K562 (cell line): Measurements from ENCODE around the gene LRP1B. TPM values are rescaled to one million over a fixed set of nuclear protein-coding genes. Genes with fewer than 3 reads are reported as not detected.

Source experiments
- ATAC-seq: fragments of 200-7000 bp; cut with Tn5 transposase; 3 replicates; pipeline ENCODE4 v1.9.1; 2020; ENCODE audit warnings: moderate library complexity
- BruUV-seq: library from RNA; stranded (reverse); fragments of 400-500 nt; replicated peaks from 2 replicates; lab custom pipeline; 2021; lab: Mats Ljungman, UMichigan
- CTCF ChIA-PET: fragments of 300-600 bp; formaldehyde crosslinking; extraction: SDS; loops from one replicate; lab custom pipeline; 2021; ENCODE audit warnings: low intra/inter-chr PET ratio; lab: Yijun Ruan, JAX
- POLR2A ChIA-PET: fragments of 300-600, 350-650 bp; sonication (Branson Sonifier 250); formaldehyde crosslinking; extraction: SDS; loops from one replicate; lab custom pipeline; 2021; ENCODE audit warnings: antibody characterized with exemption, inconsistent platforms; lab: Yijun Ruan, JAX
- DNase-seq, 4 experiments: peaks; one replicate each; pipeline versions ENCODE4 v3.0.0 to v3.0.0-alpha.2; 2011 to 2018; ENCODE audit warnings: low spot score in 3 of 4, mixed read lengths in 3 of 4; ENCODE audit errors: extremely low read depth in 1 of 4
- FAIRE-seq: peaks from 2 replicates; lab custom pipeline; 2011; peaks lifted over from hg19 to GRCh38; lab: Jason Lieb, UNC
- H2AFZ ChIP-seq: 2 replicates; pipeline ENCODE4 v1.6.0; 2011; ENCODE audit warnings: low read depth, low read length, control low read depth, inconsistent platforms
- H3K27ac ChIP-seq: fragments of 200-600 bp; 3 replicates; pipeline ENCODE4 v1.8.0; 2011; ENCODE audit warnings: low read depth, mild to moderate bottlenecking, control low read depth, inconsistent platforms, low read length, moderate library complexity, mixed read lengths; ENCODE audit errors: extremely low read depth
- H3K27me3 ChIP-seq, 2 experiments: fragments of 300-600 bp in 1 of 2; 2 replicates in 1 of 2; 3 replicates in 1 of 2; pipeline versions ENCODE4 v1.6.0 to v1.8.0; 2011; ENCODE audit warnings: inconsistent platforms in 2 of 2, low read length in 2 of 2, mild to moderate bottlenecking in 1 of 2, mixed read lengths in 1 of 2, moderate library complexity in 1 of 2; ENCODE audit not compliant: control insufficient read depth in 2 of 2, insufficient read depth in 2 of 2
- H3K36me3 ChIP-seq: fragments of 300-600 bp; 3 replicates; pipeline ENCODE4 v1.8.0; 2011; ENCODE audit warnings: mild to moderate bottlenecking, low read length, inconsistent platforms; ENCODE audit not compliant: control insufficient read depth, insufficient read depth
- H3K4me1 ChIP-seq, 2 experiments: fragments of 200-600 bp in 1 of 2; replicated peaks in 1 of 2; 2 replicates in 1 of 2; 3 replicates in 1 of 2; pipeline versions ENCODE4 v1.5.1 to v1.8.0; 2011; ENCODE audit warnings: inconsistent platforms in 2 of 2, low read length in 2 of 2, mild to moderate bottlenecking in 1 of 2, mixed read lengths in 1 of 2, moderate library complexity in 1 of 2; ENCODE audit not compliant: control insufficient read depth in 2 of 2, insufficient read depth in 2 of 2
- H3K4me2 ChIP-seq: 2 replicates; pipeline ENCODE4 v1.6.1; 2011; ENCODE audit warnings: low read length, control low read depth, inconsistent platforms, mixed read lengths; ENCODE audit not compliant: insufficient read depth
- H3K4me3 ChIP-seq: fragments of 200-600 bp; sonication (generic), shearing (Covaris generic); 2 replicates; pipeline ENCODE4 v1.5.1; 2016; ENCODE audit warnings: control low read depth, inconsistent platforms
- H3K79me2 ChIP-seq: fragments of 200-600 bp; 3 replicates; pipeline ENCODE4 v1.8.0; 2011; ENCODE audit warnings: low read length, inconsistent platforms; ENCODE audit not compliant: control insufficient read depth, insufficient read depth
- H3K9ac ChIP-seq, 2 experiments: 2 replicates each; pipeline versions ENCODE4 v1.6.0 to v1.6.1; 2011; ENCODE audit warnings: low read depth in 2 of 2, low read length in 2 of 2, control low read depth in 1 of 2, inconsistent platforms in 1 of 2, mild to moderate bottlenecking in 1 of 2, mixed read lengths in 1 of 2; ENCODE audit not compliant: insufficient read depth in 1 of 2
- H3K9me1 ChIP-seq: one replicate; pipeline ENCODE4 v1.6.0; 2011; ENCODE audit warnings: inconsistent platforms, mild to moderate bottlenecking, low read length, moderate library complexity; ENCODE audit not compliant: control insufficient read depth, insufficient read depth
- H3K9me3 ChIP-seq: replicated peaks from 2 replicates; pipeline ENCODE4 v1.5.1; 2011; ENCODE audit warnings: low read depth, low read length, inconsistent platforms; ENCODE audit not compliant: control insufficient read depth, insufficient read depth
- H4K20me1 ChIP-seq: replicated peaks from 2 replicates; pipeline ENCODE4 v1.6.1; 2011; ENCODE audit warnings: low read length, inconsistent platforms, mixed read lengths; ENCODE audit not compliant: control insufficient read depth, insufficient read depth
- CHD4 ChIP-seq: fragments of 200-600 bp; sonication (generic); IDR thresholded peaks from 3 replicates; pipeline ENCODE4 v1.6.1; 2012; ENCODE audit warnings: low read depth, mild to moderate bottlenecking, mixed read lengths, low read length, inconsistent platforms; ENCODE audit not compliant: insufficient read depth, insufficient replicate concordance, poor library complexity, severe bottlenecking
- ETS2 ChIP-seq: IDR thresholded peaks from 2 replicates; pipeline ENCODE4 v1.6.1; 2016; ENCODE audit warnings: borderline replicate concordance, missing genetic modification characterization, mild to moderate bottlenecking, moderate library complexity, missing compliant biosample characterization; ENCODE audit not compliant: poor library complexity, severe bottlenecking
- NUFIP1 ChIP-seq: fragments of 450-650 bp; IDR thresholded peaks from 2 replicates; pipeline ENCODE4 v1.6.1; 2018; ENCODE audit not compliant: partially characterized antibody
- SETDB1 ChIP-seq: IDR thresholded peaks from one replicate; pipeline ENCODE4 v1.6.1; 2012; ENCODE audit warnings: low read length, control low read depth, inconsistent platforms
- WGBS: fragments of 100-300 bp; shearing (Covaris generic); methylation state at CpG from one replicate; pipeline ENCODE4 v1.1.6; 2016; ENCODE audit warnings: low coverage, mixed read lengths; ENCODE audit not compliant: insufficient coverage; ENCODE audit errors: missing lambda C conversion rate; 5-methylcytosine and 5-hydroxymethylcytosine counted together
- in situ Hi-C: fragments of 300-500 bp; cut with MboI; formaldehyde crosslinking; loops from 4 replicates; pipeline ENCODE4 v1.15.0; 2018; ENCODE audit warnings: inconsistent platforms, mixed read lengths
- intact Hi-C: fragments of 100-400 bp; cut with micrococcal nuclease; formaldehyde crosslinking; loops from 2 replicates; pipeline ENCODE4 v1.14.2; 2022
- polyA plus RNA-seq, 8 experiments: library from polyadenylated mRNA; depleted of rRNA in 4 of 8; stranded (reverse) in 5 of 8; unstranded in 3 of 8; fragments of >200 nt; fragmentation: Nextera tagmentation in 2 of 8; fragmentation: Illumina TruSeq in 1 of 8; extraction: Ambion mirVana in 2 of 8; extraction: Trizol in 1 of 8; gene quantifications; 2 replicates each; pipeline versions ENCODE4 v1.2.1 to v1.2.3, GENCODE V29; 2011 to 2014; ENCODE audit warnings: inconsistent platforms in 1 of 8, missing spikeins in 1 of 8
- total RNA-seq, 7 experiments: library from RNA; depleted of rRNA in 6 of 7; stranded (reverse); fragments of >200 nt in 6 of 7; fragmentation: Illumina TruSeq in 2 of 7; extraction: Trizol in 2 of 7; gene quantifications; 2 replicates each; pipeline versions ENCODE4 v1.2.1 to v1.2.3, GENCODE V29; 2011 to 2021; ENCODE audit warnings: low replicate concordance in 1 of 7
- TF ChIP-seq, protein P1 (sequence below): sonication (generic); formaldehyde crosslinking; IDR thresholded peaks from 2 replicates; pipeline ENCODE4 v1.8.0; 2022; ENCODE audit warnings: missing genetic modification reagents, mild to moderate bottlenecking, moderate library complexity, borderline replicate concordance

LRP1B gene
- total and polyA plus RNA-seq, 9 of the 15 experiments (the other 6 are each of a cell fraction or from before 2014, with no cell fraction given), result not detected

DNA sequence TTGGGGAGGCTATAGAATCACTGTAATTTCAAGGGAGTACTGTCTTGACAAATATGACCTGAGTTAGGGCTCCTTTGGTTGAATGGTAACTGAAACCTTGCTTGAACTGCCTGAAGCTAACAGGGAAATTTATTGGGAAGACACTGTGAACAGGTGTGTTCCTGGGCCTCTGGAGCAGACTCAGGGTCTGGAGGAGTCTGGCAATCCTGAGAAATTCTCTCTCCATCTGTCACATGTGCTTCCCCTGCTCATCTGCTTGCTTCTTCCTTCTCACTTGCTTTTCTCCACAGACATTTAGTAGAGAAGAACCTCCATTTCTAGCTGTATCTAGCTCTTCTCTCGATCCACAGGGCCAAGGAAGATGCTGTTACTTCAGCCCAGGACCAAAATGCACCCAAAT, 476.5 kb downstream of the LRP1B start:
- H3K27ac ChIP-seq, result no peak overlapping the region
- no peak overlapping the region for H3K4me2 ChIP-seq
- ChIA-PET CTCF (no interaction called here), POLR2A (no interaction called here)
- H4K20me1 ChIP-seq, result no peaks in the 10 kb centered on the region
- TF ChIP-seq NUFIP1, result no peak
- no peak for TF ChIP-seq SETDB1
- no peak for TF ChIP-seq CHD4
- TF ChIP-seq, protein P1, sequence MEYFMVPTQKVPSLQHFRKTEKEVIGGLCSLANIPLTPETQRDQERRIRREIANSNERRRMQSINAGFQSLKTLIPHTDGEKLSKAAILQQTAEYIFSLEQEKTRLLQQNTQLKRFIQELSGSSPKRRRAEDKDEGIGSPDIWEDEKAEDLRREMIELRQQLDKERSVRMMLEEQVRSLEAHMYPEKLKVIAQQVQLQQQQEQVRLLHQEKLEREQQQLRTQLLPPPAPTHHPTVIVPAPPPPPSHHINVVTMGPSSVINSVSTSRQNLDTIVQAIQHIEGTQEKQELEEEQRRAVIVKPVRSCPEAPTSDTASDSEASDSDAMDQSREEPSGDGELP (CRISPR knock-in tag), result no peak
- 0% methylated on average over 1 of the region's 1 CpG for WGBS
- BruUV-seq, result no TSS peak
- no peaks in the 10 kb centered on the region for H3K79me2 ChIP-seq
- no peaks in the 10 kb centered on the region for H3K27me3 ChIP-seq
- H2AFZ ChIP-seq, result no peak overlapping the region
- intact Hi-C loops, result no loop called here
- FAIRE-seq (no peak), DNase-seq (no peak), ATAC-seq (no peak)
- no peak overlapping the region for H3K9ac ChIP-seq
- H3K4me3 ChIP-seq, result no peak overlapping the region
- no peaks in the 10 kb centered on the region for H3K36me3 ChIP-seq
- H3K9me3 ChIP-seq, result no peaks in the 10 kb centered on the region
- in situ Hi-C loops, result no loop called here
- H3K9me1 ChIP-seq, result no peaks in the 10 kb centered on the region
- H3K4me1 ChIP-seq, result no peaks in the 10 kb centered on the region

DNA sequence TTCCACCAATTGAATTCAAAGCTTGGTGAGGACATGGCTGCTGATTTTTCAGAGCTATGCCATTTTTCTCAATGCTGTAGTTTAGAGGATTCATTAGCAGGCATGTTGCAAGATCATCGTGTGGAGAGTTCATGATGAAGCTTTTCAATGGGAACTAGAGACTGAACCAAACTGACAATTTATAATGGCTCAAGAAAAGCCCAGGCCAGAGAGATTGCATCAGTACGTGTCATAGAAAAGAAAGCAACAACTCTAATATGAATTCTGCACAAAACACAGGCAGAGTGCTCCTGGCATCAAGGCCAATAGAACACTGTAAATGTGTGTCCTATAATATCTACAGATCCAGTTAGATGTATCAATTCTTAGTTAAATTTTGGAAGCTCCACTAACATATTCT, 477.6 kb downstream of the LRP1B start:
- ATAC-seq, result no peak
- intact Hi-C loops, result no loop called here

More for the DNA sequence above, 477.6 kb downstream of the LRP1B start:
- Histone ChIP-seq H3K79me2 (no peaks in the 10 kb centered on the region), H3K27me3 (no peaks in the 10 kb centered on the region), H3K4me3 (no peak overlapping the region), H4K20me1 (no peaks in the 10 kb centered on the region), H3K9me3 (no peaks in the 10 kb centered on the region), H3K9ac (no peak overlapping the region)
- in situ Hi-C loops, result no loop called here
- POLR2A ChIA-PET, result no interaction called here
- CTCF ChIA-PET, result no interaction called here
- TF ChIP-seq ETS2 (tag), result no peak
- TF ChIP-seq, all 486 proteins: peak for 0
- BruUV-seq, result no TSS peak
- DNase-seq (no peak), FAIRE-seq (no peak)
- no peaks in the 10 kb centered on the region for H3K9me1 ChIP-seq
- no peak overlapping the region for H3K4me2 ChIP-seq
- no peak overlapping the region for H2AFZ ChIP-seq
- no peak overlapping the region for H3K27ac ChIP-seq
- H3K4me1 ChIP-seq, result no peaks in the 10 kb centered on the region
- 0% methylated on average over 2 of the region's 2 CpGs for WGBS
- no peaks in the 10 kb centered on the region for H3K36me3 ChIP-seq
